GM12892 (cell line): Measurements from ENCODE around the gene JAKMIP3.

Source experiments
- POLR2A ChIP-seq: IDR thresholded peaks from 2 replicates; pipeline ENCODE4 v1.6.1; 2011; ENCODE audit warnings: low read depth, low read length, control low read depth
- POLR2AphosphoS5 ChIP-seq: IDR thresholded peaks from 2 replicates; pipeline ENCODE4 v1.6.1; 2011; ENCODE audit warnings: low read depth, low read length, control low read depth

- no peak for TF ChIP-seq POLR2AphosphoS5
- no peak for TF ChIP-seq POLR2A
Measured at GRCh38 chr10:132041340-132041739, 24.4 kb upstream of the JAKMIP3 start.
